DMS53 treated with DMSO at 0.1 percent for 48 hours (cell line): Measurements from ENCODE around the gene DOK3.

Experiments
- DNase-seq: peaks from one replicate; lab custom pipeline; 2025; ENCODE audit not compliant: unreplicated experiment; lab: John Stamatoyannopoulos, UW

Gene DOK3

GRCh38 chr5:177513500-177513899 lies 3.9 kb upstream of the DOK3 start:
- DNase-seq: no peak

DNA sequence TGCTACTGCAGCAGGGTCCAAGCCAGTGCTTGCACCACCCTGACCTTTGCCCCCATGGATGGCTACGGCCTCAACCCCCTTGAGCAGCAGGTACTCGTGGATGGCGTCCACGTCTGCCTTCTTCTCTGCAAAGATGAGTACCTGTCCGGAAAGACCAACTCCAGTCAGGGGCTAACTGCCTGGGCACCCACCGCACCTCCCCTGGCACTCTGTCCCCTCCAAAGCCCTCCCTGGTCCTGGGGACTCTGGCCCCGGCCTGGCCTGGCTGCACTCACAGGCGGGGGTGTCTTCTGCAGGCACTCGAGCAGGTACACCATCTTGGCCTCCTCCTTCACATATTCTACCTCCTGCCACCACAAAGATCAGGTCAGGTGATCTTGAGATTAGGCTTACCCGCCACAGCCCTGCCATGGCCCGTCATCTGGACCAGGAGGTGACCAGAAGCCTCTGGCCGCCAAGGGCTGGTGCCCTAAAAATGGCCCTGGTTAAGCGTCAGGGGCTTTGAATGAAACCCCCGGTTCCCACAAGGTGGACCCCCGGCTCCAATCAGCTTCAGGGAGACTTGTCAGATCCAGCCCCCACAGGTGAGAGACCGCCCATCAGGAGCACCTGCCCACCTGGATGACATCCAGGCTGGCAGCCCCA lies 3.2 kb upstream of the DOK3 start:
- DNase-seq: no peak

DNA sequence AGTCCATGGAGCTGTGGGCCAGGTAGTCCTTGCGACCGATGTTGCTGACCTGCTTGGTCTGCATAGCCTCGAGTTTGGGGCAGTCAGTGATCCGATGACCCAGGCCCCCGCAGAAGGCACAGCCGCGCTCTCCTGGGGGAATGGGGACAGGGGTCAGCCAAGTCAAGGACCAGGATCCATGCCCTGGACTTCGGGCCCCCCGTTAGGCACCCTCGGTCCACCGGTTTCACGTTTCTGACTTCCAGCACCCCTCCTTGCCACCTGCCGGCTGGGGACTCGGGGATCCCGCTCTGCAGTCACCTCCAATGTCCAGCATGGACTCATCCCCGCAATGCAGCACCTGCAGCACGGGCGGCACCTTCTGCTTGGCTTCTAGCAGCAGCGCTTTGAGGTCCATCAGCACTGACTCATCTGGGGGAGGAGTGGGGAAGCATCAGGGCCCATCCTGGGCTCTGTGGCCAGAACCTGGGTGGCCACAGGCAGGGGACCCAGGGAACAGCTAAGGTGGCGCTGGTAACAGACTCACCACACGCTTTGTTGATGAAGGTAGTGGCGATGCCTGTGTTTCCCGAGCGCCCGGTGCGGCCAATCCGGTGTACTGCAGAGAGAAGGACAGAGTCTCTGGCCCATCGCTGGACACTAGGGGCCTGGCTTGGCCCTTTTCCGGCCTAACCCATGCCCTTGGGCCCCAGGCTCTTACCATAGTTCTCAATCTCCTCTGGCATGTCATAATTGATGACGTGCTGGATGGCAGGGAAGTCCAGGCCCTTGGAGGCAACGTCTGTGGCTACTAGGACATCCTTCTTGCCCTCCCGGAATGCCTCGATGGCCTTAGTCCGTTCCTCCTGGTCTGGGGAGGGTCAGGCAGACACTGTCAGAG lies 2.4 kb upstream of the DOK3 start:
- no peak for DNase-seq

DNA sequence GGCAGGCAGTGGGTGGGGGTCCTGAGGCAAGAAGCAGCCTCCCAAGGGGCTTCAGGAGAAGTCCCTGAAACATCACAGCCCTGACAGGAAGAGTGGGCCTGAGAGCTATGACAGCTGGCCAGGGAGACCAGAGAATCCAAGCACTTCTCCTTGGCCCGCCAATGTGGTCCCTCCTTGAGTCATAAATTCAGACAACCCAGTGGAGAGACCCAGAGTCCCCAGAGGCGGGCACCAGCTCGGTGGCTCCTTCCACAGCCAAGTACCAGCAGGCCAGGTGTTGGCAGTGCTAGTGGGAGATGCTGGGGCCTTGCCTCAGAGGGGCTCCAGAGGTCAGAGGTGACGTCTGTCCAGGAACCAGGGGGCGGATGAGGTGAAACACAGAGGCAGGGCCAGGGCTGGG lies 1.6 kb upstream of the DOK3 start:
- no peak for DNase-seq

- no peak for DNase-seq
Observed at GRCh38 chr5:177510567-177511053, 984 bp upstream of the DOK3 start.

DNA sequence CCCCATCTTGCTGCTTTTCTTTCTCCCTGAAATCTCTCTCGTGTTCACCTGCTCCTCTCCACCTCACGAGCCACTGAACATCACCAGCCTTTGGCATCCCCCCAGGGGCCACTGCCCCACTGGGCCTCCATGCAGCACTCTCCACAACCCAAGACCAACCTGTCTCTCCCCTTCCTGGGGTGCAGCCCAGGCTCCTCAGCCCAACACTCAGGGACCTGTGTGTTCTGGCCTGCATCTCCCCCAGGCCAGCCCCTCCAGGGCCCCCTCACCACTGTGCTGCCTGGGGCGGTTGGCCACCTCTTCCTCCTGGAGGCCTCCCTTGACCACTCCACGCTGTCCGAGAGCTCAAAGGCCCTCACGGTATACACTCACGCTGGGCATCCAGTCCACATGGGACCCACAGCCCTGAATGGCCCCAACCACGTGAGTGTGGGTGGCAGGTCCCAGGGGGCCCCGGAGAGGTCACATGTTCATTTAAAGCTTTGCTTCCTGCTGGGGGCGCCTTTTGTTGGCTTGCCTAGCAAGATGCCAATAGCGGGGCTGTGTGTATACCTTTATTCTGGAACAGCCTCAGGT lies 453 bp upstream of the DOK3 start:
- DNase-seq: no peak

DNA sequence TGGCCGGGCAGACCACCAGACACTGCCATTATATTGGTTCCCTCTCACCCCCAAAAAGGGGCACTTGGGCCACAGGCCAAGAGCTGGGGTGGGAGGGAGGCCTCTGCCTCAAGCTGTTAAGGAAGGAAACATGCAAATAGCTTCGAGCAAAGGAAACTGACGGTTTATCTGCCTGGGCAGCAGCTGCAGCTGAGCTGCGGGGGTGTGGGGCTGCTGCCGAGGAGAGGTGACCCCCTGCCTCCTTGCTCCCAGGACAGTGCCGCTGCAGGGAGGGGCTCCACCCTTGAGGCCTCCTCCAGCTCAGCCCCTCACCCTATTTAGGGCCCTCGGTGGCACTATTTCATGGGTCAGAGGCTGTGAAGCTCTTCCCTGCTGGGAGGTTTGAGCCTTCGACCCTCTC lies 789 bp downstream of the DOK3 start:
- DNase-seq: no peak

GRCh38 chr5:177508221-177508611 lies 1.4 kb downstream of the DOK3 start:
- no peak for DNase-seq

DNA sequence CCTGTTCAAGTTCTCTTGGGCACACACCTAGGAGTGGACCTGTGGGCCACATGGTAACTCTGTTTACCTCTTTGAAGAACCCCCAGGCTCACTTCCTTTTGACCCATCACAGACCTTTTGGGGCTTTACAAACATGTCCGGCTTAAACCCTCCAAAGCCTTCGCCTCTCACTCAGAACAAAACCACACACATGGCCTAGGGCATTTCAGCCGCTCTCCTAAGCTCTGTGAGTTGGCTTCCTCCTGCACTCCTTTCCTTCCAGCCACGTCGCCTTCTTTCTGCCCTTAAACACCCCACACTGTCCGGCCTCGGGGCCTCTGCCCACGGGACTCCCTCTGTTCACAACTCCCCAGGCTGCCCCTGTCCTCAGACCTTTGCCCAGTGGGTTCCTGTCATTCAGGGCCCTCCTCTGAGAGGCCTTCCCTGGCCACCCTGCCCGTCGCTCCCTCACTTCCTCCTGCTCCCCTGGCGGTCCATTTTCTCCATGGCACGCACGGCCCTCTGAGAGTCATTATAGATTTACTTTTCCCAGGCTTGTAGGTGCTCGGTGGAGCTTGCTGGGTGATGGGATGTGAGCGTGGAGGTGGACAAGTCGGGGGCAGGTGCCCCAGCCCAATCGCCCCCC lies 1.9 kb downstream of the DOK3 start:
- no peak for DNase-seq

DNA sequence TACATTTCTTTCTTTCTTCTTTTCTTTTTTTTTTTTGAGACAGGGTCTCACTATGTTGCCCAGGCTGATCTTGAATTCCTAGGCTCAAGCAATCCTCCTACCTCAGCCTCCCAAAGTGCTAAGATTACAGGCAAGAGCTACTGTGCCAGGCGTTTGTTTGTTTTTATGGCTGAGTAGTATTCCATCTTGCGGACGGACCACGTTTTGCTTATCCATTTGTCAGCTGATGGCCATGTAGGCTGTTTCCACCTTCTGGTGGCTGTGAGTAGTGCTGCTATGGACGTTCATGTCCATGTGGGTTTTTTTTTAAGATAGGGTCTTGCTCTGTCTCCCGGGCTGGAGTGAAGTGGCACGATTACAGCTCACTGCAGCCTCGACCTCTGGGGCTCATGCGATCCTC lies 2.5 kb downstream of the DOK3 start:
- DNase-seq: no peak

DNA sequence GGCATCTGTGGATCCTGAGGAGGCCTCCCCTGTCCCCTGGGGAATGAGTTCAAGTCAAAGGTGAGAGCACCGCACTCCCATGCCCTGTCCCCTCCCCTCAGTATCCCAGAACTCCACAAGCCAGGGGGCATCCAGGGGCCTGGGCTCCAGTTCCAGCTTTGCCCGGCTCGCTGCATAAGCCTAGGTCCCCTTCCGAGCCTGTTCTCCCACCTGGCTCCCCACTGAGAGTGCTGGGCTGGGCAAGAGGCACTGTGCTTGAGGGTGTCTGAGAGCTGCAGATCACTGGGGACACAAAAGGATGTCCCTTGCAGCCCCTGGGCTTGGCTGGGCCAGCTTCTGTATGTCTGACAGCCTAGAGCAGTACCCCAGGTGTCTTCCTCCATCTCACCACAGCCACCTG lies 4.6 kb downstream of the DOK3 start:
- no peak for DNase-seq

- no peak for DNase-seq
Observed at GRCh38 chr5:177504086-177505056, 5.3 kb downstream of the DOK3 start.

DNA sequence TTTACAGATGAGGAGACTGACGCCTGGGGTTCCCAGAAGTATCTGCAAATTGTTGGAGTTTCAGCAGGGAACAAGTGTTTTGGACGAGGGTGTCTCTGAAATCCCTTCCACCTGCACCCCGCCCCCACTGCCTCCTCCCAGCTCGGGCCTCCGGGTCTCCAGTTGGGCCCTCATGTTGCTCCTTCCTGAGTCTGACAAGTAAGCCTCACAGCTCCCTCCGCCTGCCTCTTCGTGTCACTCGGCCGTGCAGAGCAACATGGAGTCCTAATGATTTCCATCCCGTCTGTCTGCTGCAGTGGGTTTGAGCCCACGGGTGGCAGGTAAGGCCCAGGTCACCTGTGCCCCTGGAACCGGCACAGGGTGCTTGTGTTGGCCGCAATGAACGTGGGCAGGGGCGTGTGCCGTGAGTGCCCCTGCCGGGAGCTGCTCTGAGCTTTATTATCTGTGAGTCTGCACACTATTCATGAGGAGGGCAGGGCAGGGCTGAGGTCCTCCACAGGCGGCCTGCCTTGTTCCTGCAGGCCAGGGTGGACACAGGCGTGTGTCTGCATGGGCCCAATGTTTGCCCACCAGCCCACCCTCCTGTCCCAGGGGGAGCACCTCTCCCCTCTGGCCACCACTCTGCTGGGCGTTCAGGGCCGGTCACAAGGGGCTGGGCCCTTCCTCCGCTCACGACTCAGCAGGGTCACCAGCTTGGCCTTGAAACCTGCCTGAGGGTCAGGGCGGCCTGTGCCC lies 6.1 kb downstream of the DOK3 start:
- DNase-seq: no peak

GRCh38 chr5:177502886-177503285 lies 6.7 kb downstream of the DOK3 start:
- no peak for DNase-seq

DNA sequence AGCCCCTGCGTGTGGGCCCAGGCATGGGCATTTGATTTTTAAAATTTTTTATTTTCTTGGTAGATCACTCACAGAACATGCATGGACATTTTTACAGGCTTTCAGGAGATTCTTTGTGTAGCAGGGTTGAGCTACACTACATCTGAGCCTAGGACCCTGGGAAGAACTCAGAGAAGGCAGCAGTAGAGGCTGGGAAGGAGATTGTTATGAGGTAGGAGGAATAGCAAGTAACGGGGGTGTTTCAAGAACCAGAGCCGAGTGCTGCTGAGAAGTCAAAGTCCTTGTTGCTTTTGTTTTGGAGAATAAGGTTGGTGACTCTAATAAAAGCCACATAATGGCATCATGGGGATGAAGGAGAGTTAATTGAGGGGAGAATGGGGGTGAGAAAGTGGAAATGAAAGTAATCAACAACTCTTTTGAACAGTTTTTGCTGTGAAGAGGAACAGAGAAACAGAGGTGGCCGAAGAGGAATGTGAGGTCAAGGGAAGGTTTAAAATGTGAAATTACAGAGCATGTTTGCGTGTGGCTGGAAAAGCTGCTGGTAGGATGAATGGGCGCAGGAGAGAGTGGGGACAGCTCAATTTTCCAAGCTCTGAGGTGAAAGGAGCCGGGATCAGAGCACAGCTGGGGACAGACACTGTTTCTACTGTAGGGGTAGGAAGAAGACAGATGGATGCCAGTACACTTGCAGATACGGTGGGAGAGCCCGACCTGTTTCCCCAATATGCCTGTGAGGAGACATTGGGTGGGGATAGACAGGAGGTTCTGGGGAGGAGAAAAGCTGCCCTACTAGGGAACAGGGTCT lies 7.5 kb downstream of the DOK3 start:
- DNase-seq: no peak

DNA sequence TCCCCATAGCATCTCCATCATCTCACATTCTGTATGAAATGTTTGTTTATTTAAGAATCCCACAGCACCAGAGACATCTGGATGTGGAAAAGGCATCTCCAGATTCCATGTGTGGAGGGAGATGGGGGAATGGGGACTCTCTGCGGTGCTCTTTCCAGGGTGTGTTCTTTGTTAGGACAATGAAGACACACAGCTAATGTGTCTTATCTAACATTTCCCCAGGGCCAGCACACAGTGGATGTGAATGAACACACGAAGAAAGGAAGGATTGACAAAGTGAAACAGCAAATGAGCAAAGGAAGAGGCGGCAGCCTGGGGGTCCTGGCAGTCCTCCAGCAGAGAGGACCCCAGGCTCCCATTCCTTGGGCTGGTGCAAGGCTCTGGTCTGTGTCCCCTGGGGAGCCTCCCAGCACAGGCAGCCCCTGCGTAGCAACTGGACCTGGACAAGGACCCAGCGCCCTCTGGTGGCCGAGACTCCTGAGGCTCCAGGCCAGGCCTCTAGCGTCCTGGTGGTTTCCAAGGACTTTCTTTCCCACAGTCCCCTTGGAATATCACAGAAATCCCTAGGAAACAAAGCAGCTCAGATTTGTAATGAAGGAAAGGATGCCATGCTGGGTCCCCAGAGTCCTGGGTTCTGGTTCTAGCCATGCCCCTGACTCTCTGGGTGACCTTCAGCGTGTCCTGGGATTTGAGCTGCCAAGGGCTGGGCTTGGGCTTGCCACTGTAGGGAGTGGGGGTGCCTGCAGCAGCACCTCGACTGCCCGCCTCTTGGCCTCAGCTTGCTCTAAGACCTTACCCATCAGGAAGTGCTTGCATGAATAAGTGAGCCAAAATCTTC lies 8.7 kb downstream of the DOK3 start:
- DNase-seq: peak; percentile 80

DNA sequence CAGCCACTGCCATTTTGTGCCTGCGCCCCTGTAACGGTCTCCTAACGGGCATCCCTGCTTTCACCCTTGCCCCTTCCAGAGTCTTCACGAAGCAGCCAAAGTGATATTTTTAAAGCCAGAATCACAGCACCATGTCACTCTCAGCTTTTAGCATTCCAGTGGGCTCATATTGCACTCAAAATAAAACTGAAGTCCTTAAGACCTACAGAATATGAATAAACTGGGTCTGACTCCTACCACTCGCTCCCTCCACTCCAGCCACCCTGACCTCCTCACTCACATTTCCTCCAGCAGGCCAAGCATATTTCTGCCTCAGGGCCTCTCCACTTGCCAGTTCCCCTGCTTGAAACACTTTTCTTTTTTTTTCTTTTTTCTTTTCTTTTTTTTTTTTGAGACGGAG lies 9.8 kb downstream of the DOK3 start:
- no peak for DNase-seq
